RWPE1 (cell line): ENCODE measurements around the gene KCTD16.

Experiments used
- CTCF ChIA-PET: fragments of 350-600 bp; sonication (Branson Sonifier 250); formaldehyde crosslinking; extraction: SDS; loops from one replicate; lab custom pipeline; 2021; lab: Yijun Ruan, JAX
- POLR2A ChIA-PET: fragments of 400-600 bp; formaldehyde crosslinking; extraction: SDS; loops from one replicate; lab custom pipeline; 2020; ENCODE audit warnings: antibody characterized with exemption; ENCODE audit not compliant: low non-redundant PET; lab: Yijun Ruan, JAX
- DNase-seq: peaks from one replicate; pipeline ENCODE4 v3.0.0; 2012; ENCODE audit warnings: low spot score
- H3K27ac ChIP-seq: fragments of 450-650 bp; 2 replicates; pipeline ENCODE4 v1.5.1; 2017
- CTCF ChIP-seq: fragments of 450-650 bp; conservative IDR thresholded peaks from 2 replicates; pipeline ENCODE4 v1.5.1; 2017; ENCODE audit warnings: low read depth, mild to moderate bottlenecking

Gene KCTD16

DNA sequence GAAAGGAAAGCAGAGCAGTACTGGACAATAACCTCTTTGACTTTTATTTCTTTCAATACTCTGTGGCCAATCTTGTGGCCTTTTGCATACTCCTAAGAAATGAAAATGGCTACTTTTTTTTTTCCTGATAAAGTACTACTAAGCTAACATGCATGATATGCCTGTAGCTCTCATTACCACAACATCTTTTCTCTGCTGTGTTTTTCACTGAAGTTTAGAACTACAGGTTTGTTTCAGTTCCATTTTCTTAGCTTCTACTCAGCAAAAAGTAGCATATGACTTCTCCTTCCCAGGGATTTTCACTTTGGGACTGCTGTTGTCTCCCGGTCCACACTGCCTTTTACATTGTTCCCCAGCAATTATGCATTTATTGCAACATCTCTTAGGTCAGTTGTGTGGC is 204.0 kb downstream of the KCTD16 start:
- DNase-seq: no peak
- CTCF ChIA-PET: no interaction called here
- TF ChIP-seq CTCF: no peak
- H3K27ac ChIP-seq: no peak overlapping the region
- POLR2A ChIA-PET: no interaction called here

- H3K27ac ChIP-seq: no peak overlapping the region
- POLR2A ChIA-PET: no interaction called here
- no peak for DNase-seq
- CTCF ChIA-PET: interaction anchor here (0.5 kb wide), 1 partner anchor 66 kb away, joined by 3 read pairs; no protein-coding TSS in a partner anchor
- no peak for TF ChIP-seq CTCF
Measured at GRCh38 chr5:144377207-144377606, 206.5 kb downstream of the KCTD16 start.

GRCh38 chr5:144378681-144379080 is 208.0 kb downstream of the KCTD16 start:
- POLR2A ChIA-PET: no interaction called here
- no peak for TF ChIP-seq CTCF
- CTCF ChIA-PET: no interaction called here
- no peak overlapping the region for H3K27ac ChIP-seq
- no peak for DNase-seq

- TF ChIP-seq CTCF: no peak
- DNase-seq: no peak
- H3K27ac ChIP-seq: no peak overlapping the region
- CTCF ChIA-PET: interaction anchor here (0.5 to 0.6 kb wide), 3 partner anchors 20 to 844 kb away, joined by 3 read pairs; no protein-coding TSS in a partner anchor
- POLR2A ChIA-PET: no interaction called here
Measured at GRCh38 chr5:144385597-144385996, 214.9 kb downstream of the KCTD16 start.

GRCh38 chr5:144386315-144386714 is 215.6 kb downstream of the KCTD16 start:
- CTCF ChIA-PET: no interaction called here
- POLR2A ChIA-PET: no interaction called here
- no peak overlapping the region for H3K27ac ChIP-seq
- DNase-seq: no peak
- no peak for TF ChIP-seq CTCF

DNA sequence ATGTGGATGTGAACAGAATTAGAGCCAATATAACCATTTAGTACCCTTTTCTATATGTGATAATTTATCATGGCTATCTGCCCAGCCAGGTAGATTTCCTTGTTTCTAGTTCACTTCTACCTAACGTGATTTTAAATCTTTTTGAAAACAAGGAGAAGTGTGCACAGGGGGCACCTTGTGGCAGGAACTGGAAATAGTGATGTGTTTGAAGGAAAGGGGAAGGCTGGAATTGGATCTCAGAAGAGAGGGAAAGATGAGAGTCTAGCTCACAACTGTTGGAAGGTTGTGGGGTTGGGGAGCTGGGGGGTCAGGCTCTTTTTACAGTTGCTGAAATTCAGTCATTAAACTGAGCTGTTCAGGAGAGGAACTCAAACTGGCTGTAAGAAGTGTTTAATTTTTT is 219.5 kb downstream of the KCTD16 start:
- no peak overlapping the region for H3K27ac ChIP-seq
- DNase-seq: peak; percentile 41
- POLR2A ChIA-PET: no interaction called here
- no peak for TF ChIP-seq CTCF
- CTCF ChIA-PET: interaction anchor here (0.6 to 4.0 kb wide), 5 partner anchors 77 to 1440 kb away, joined by 3 to 19 read pairs (median 4); no protein-coding TSS in a partner anchor
